ENCODE measurements around the gene MMD.
"Not testable (repeated sequence)": the region's sequence is repeated elsewhere in the genome, so short reads cannot be mapped to it uniquely, and the experiment has no call there.

Gene MMD

GRCh38 chr17:55421179-55421934, at the start of gene MMD:
TSS of gene MMD (minus strand) at chr17:55421835. CDS start at chr17:55421695, 140 bp downstream.
- DNase-seq (ENCODE audit: low read depth), result no peak

- DNase-seq (ENCODE audit: low read depth), result no peak
These were observed 45.0 kb upstream of the MMD start for GRCh38 chr17:55466671-55467070.

GRCh38 chr17:55465771-55466170, 44.1 kb upstream of the MMD start:
- DNase-seq (ENCODE audit: low read depth), result not testable (repeated sequence)

- no peak for DNase-seq (ENCODE audit: low read depth)
These were observed 42.0 kb upstream of the MMD start for GRCh38 chr17:55463600-55463999.

GRCh38 chr17:55462711-55463110, 41.1 kb upstream of the MMD start:
- DNase-seq (ENCODE audit: low read depth), result peak; percentile 94

GRCh38 chr17:55462234-55462633, 40.6 kb upstream of the MMD start:
- DNase-seq (ENCODE audit: low read depth), result no peak

- peak; percentile 48 for DNase-seq (ENCODE audit: low read depth)
These were observed 37.3 kb upstream of the MMD start for GRCh38 chr17:55458978-55459377.

- DNase-seq (ENCODE audit: low read depth), result no peak
These were observed 36.8 kb upstream of the MMD start for GRCh38 chr17:55458287-55458900.

GRCh38 chr17:55456307-55457240, 34.9 kb upstream of the MMD start:
- peak; percentile 74 for DNase-seq (ENCODE audit: low read depth)

- DNase-seq (ENCODE audit: low read depth), result peak; percentile 99
These were observed 33.4 kb upstream of the MMD start for GRCh38 chr17:55454906-55455474.

GRCh38 chr17:55453839-55454557, 32.4 kb upstream of the MMD start:
- DNase-seq (ENCODE audit: low read depth), result no peak

GRCh38 chr17:55452139-55452790, 30.6 kb upstream of the MMD start:
- peak; percentile 59 for DNase-seq (ENCODE audit: low read depth)

GRCh38 chr17:55451758-55452138, 30.1 kb upstream of the MMD start:
- DNase-seq (ENCODE audit: low read depth), result no peak

- peak; percentile 92 for DNase-seq (ENCODE audit: low read depth)
These were observed 29.6 kb upstream of the MMD start for GRCh38 chr17:55451203-55451641.

GRCh38 chr17:55450232-55450825, 28.7 kb upstream of the MMD start:
- DNase-seq (ENCODE audit: low read depth), result no peak

- DNase-seq (ENCODE audit: low read depth), result peak; percentile 84
These were observed 27.0 kb upstream of the MMD start for GRCh38 chr17:55448681-55449080.

- peak; percentile 65 for DNase-seq (ENCODE audit: low read depth)
These were observed 25.1 kb upstream of the MMD start for GRCh38 chr17:55446581-55447205.

GRCh38 chr17:55446004-55446403, 24.4 kb upstream of the MMD start:
- not testable (repeated sequence) for DNase-seq (ENCODE audit: low read depth)

GRCh38 chr17:55444471-55445441, 23.1 kb upstream of the MMD start:
- no peak for DNase-seq (ENCODE audit: low read depth)
